ENCODE measurements around the gene DISP3.

The DISP3 gene

GRCh38 chr1:11539850-11540772, 61.2 kb downstream of the DISP3 start:
- no peak overlapping the region for H3K4me3 ChIP-seq (ENCODE audit: severe bottlenecking)
- H3K9me3 ChIP-seq (ENCODE audit: severe bottlenecking): no peaks in the 10 kb centered on the region
- no peaks in the 10 kb centered on the region for H3K27me3 ChIP-seq (ENCODE audit: insufficient read depth, poor library complexity, severe bottlenecking)
- H3K36me3 ChIP-seq (ENCODE audit: low read depth): no peaks in the 10 kb centered on the region
- DNase-seq (ENCODE audit: low spot score): no peak
- ATAC-seq (ENCODE audit: low read depth): peak; percentile 31; the same call in 1 of the 3 replicates
- no peaks in the 10 kb centered on the region for H3K4me1 ChIP-seq (ENCODE audit: insufficient read depth, poor library complexity, severe bottlenecking)
- no peak for TF ChIP-seq CTCF (IDR thresholded peaks at IDR 0.05; ENCODE audit: poor library complexity, severe bottlenecking)
- no peak overlapping the region for H3K27ac ChIP-seq (ENCODE audit: poor library complexity, severe bottlenecking)

GRCh38 chr1:11540773-11541160, 61.8 kb downstream of the DISP3 start:
- no peak for TF ChIP-seq CTCF (IDR thresholded peaks at IDR 0.05; ENCODE audit: poor library complexity, severe bottlenecking)
- no peak for DNase-seq (ENCODE audit: low spot score)
- H3K27ac ChIP-seq (ENCODE audit: poor library complexity, severe bottlenecking): no peak overlapping the region
- H3K9me3 ChIP-seq (ENCODE audit: severe bottlenecking): no peaks in the 10 kb centered on the region
- H3K36me3 ChIP-seq (ENCODE audit: low read depth): no peaks in the 10 kb centered on the region
- H3K4me1 ChIP-seq (ENCODE audit: insufficient read depth, poor library complexity, severe bottlenecking): no peaks in the 10 kb centered on the region
- H3K27me3 ChIP-seq (ENCODE audit: insufficient read depth, poor library complexity, severe bottlenecking): no peaks in the 10 kb centered on the region
- no peak overlapping the region for H3K4me3 ChIP-seq (ENCODE audit: severe bottlenecking)
- no peak for ATAC-seq (ENCODE audit: low read depth)

- TF ChIP-seq CTCF (IDR thresholded peaks at IDR 0.05; ENCODE audit: poor library complexity, severe bottlenecking): no peak
- no peaks in the 10 kb centered on the region for H3K9me3 ChIP-seq (ENCODE audit: severe bottlenecking)
- H3K36me3 ChIP-seq (ENCODE audit: low read depth): no peaks in the 10 kb centered on the region
- no peak for ATAC-seq (ENCODE audit: low read depth)
- no peak overlapping the region for H3K4me3 ChIP-seq (ENCODE audit: severe bottlenecking)
- no peak overlapping the region for H3K27ac ChIP-seq (ENCODE audit: poor library complexity, severe bottlenecking)
- no peak for DNase-seq (ENCODE audit: low spot score)
- peaks cover 2% of the 10 kb centered on the region for H3K27me3 ChIP-seq (ENCODE audit: insufficient read depth, poor library complexity, severe bottlenecking)
- H3K4me1 ChIP-seq (ENCODE audit: insufficient read depth, poor library complexity, severe bottlenecking): no peaks in the 10 kb centered on the region
These were observed 62.3 kb downstream of the DISP3 start for GRCh38 chr1:11541236-11541635.

- ATAC-seq (ENCODE audit: low read depth): no peak
- Histone ChIP-seq H3K4me1 (ENCODE audit: insufficient read depth, poor library complexity, severe bottlenecking) (no peaks in the 10 kb centered on the region), H3K4me3 (ENCODE audit: severe bottlenecking) (no peak overlapping the region), H3K27ac (ENCODE audit: poor library complexity, severe bottlenecking) (no peak overlapping the region), H3K9me3 (ENCODE audit: severe bottlenecking) (no peaks in the 10 kb centered on the region), H3K27me3 (ENCODE audit: insufficient read depth, poor library complexity, severe bottlenecking) (peaks cover 9% of the 10 kb centered on the region), H3K36me3 (ENCODE audit: low read depth) (no peaks in the 10 kb centered on the region)
- no peak for DNase-seq (ENCODE audit: low spot score)
- no peak for TF ChIP-seq CTCF (IDR thresholded peaks at IDR 0.05; ENCODE audit: poor library complexity, severe bottlenecking)
These were observed 63.0 kb downstream of the DISP3 start for GRCh38 chr1:11541956-11542355.

GRCh38 chr1:11543392-11543791, 64.4 kb downstream of the DISP3 start:
- Histone ChIP-seq H3K27me3 (ENCODE audit: insufficient read depth, poor library complexity, severe bottlenecking) (peaks cover 12% of the 10 kb centered on the region), H3K9me3 (ENCODE audit: severe bottlenecking) (no peaks in the 10 kb centered on the region), H3K27ac (ENCODE audit: poor library complexity, severe bottlenecking) (no peak overlapping the region), H3K4me1 (ENCODE audit: insufficient read depth, poor library complexity, severe bottlenecking) (no peaks in the 10 kb centered on the region), H3K36me3 (ENCODE audit: low read depth) (no peaks in the 10 kb centered on the region), H3K4me3 (ENCODE audit: severe bottlenecking) (no peak overlapping the region)
- ATAC-seq (ENCODE audit: low read depth) (no peak), DNase-seq (ENCODE audit: low spot score) (no peak)
- TF ChIP-seq CTCF (IDR thresholded peaks at IDR 0.05; ENCODE audit: poor library complexity, severe bottlenecking): no peak
